Activated T-cell treated with anti-CD3 and anti-CD28 coated beads for 48 hours (primary cell): ENCODE results near the gene NSD2.

Source experiments
- DNase-seq: peaks from one replicate; pipeline ENCODE4 v3.0.0-alpha.2; 2020; ENCODE audit warnings: low read depth

Gene NSD2

DNA sequence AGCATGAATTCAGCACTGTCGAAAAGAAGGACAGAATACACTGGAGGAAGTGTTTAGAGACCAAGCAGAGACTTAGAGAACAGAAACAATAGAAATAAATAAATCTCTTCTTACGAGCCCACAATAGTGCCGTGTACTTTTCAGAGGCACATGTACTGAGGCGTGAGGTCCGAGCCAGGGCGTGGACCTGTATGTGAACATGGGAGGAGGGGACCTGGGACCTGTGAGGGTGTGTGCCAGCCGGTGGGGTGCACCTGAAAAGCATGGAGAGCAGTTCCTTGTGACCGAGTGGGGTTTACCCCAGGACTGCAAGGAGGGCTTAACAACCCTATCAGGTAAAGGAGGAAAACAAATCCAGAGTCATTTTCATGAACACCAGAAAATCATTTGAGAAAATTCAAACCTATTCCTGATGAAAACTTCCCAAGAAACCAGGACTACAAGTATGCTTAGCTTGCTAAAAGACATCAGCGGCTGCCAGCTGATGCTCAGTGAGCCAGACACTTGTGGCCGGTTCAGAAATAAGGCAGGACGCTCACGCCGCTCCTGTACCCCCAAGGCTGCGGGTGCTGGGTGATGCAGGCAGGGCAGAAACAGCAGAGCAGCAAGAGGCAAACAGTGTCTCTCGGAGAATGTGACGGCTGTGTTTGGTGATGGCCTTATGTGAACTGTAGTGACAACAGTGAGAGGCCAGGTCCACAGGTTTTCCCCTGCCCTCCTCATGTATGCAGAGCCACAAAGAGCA is 100.4 kb downstream of the NSD2 start:
- DNase-seq: no peak

DNA sequence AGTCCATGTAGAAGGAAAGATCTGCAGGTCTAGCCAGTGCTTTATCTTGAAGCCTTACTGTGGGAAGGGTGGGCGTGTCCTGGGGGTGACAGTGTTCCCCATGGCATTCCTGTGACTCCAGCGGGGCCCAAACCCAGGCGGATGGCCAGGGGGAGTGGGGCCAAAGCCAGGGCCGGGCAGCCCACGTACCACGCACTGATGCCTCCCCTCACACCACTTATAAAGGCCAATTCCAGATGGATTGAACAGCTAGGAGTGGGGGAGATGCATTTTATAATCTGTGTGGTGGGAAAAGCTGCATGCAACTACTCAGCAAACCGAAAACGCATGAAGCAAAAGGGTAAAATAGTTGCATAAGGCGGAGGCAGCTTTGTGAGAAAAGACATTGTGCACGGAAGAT is 101.2 kb downstream of the NSD2 start:
- DNase-seq: no peak

- no peak for DNase-seq
Measured at GRCh38 chr4:1973218-1973617, 102.0 kb downstream of the NSD2 start.

GRCh38 chr4:1973661-1974060 is 102.5 kb downstream of the NSD2 start:
- no peak for DNase-seq

DNA sequence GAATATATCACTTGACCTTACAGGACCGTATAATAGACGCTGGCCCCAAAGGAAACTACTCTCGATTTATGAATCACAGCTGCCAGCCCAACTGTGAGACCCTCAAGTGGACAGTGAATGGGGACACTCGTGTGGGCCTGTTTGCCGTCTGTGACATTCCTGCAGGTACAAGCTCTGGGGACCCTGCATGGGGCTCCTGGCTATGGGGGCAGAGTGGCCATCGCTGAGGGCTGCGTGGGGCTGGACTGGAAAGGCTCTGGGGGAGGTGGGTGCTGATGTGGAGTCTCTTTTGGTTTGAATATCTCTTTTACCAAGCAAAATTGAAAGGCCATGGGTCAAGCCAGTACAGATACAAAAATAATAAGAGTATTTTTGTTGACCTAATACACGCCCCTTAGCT is 103.6 kb downstream of the NSD2 start:
- no peak for DNase-seq

- DNase-seq: no peak
Measured at GRCh38 chr4:1975391-1975801, 104.2 kb downstream of the NSD2 start.

DNA sequence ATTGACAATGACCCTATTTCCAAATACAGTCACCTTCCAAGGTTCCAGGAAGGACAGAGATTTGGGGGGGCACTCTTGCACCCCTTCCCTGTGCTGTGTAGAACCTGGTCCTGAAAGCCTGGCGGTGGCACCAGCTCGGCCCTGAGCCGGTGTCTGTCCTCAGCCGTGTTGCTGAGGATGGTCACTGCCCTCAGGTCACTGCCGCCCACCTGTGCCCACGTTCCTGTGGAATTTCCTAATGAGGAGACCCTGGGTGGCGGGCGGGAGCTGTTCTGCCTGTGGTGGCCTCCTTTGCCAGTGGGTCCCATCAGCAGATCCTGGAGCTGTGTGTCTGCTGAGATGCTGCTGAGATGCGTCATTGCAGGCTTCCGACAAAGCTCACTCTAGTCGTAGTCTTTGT is 104.7 kb downstream of the NSD2 start:
- no peak for DNase-seq

- DNase-seq: no peak
Measured at GRCh38 chr4:1976416-1977352, 105.5 kb downstream of the NSD2 start.

- no peak for DNase-seq
Measured at GRCh38 chr4:1978226-1978625, 107.0 kb downstream of the NSD2 start.

GRCh38 chr4:1978741-1979476 is 107.7 kb downstream of the NSD2 start:
- DNase-seq: no peak

DNA sequence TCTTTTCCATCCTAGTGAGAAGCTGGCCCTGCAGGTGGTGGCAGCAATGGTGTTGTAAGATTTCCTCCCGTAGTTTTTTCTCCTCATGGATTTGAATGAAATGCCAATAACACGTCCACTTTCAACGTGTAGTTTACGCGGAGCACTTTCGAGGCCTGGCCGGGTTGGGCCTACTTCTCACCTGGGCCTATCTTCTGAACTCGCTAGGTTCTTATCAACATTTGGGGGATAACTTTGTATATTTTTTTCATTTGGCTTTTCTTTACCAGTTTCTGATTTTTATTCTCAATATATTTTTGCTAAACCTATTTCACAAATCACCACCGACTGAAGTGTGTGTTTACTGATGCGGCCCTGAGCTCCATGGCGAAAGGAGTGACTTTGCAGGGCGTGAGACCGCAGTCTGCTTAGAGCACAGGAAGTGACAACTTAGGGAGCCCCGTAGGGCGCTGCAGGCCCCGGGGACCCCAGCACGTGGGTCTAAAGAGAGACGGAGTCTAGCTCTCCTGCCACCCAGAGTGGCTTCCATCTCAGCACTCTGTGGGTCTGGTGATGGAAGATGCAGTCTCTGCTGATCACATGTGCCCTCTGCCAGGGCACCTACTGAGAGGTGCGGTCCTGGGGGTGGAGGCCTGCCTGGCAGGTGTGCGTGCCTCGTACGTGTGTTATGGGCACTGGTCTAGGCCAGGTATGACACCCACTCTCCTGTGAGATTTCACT is 108.4 kb downstream of the NSD2 start:
- no peak for DNase-seq

DNA sequence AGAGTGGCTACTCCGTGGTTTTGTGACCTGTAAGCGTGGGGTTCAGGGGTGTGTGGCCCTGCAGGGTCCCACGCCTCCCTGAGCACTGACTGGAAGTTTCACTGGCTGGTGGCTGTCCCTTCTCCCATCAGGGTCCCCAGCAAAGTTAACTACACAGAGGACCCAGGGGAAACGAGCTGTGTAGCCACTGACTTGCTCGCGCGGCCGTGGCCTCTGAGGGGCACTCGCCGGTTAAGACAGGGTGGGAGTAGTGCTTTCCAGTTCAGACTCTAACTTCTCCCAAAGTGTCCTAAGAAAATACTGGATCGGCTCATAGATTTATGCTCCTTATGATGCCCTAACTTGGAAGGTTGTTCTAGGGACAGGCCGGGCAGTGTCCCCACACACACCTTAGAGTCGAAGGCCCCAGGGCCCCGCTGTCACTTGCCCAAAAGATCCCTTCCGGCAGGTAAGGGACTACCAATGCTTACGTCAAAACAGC is 109.4 kb downstream of the NSD2 start:
- no peak for DNase-seq

- DNase-seq: no peak
Measured at GRCh38 chr4:1981251-1982058, 110.3 kb downstream of the NSD2 start.

DNA sequence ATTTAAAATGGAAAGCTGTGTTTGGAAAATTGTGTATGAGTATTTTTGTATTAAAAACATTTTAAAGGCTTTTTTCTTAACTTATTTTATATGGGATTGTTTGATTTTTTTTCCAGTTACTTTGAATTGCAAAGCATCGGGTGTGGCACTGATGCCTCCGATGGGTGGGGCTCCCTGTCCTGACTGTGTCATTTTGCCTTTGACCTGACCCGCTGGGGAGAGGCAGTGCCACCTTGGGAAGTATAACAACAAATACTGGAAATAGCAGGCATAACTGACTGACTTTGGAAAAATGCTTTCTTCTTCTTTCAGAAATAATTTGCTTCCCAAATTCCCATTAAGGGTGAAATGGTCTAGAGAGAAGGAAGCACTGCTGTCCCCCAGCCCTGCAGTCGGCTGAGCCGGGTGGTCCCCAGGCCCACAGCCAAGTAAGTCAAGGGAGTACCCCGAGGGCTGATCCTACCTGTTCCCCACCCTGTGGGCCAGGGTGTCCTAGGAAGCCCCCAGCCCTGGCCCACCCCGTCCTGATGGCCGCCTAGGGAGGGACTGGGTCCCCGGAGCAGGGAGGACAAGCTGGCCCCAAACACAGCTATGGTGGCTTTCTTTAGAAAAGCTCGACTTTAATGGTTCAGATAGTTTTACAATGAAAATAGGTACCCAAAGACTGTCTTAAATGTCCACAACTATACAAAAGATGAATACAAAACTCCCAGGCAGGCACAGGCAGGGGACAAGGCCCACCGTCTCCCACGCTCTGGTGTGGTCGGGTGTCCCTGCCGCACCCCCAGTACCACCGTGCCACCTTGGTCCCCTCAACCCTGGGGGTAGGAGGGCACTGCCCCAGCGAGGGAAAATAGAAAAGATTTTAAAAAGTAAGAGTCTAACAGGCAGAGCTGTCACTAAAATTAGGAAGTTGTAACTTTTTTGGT is 111.2 kb downstream of the NSD2 start:
- DNase-seq: no peak

GRCh38 chr4:1983053-1983845 is 112.1 kb downstream of the NSD2 start:
- no peak for DNase-seq

DNA sequence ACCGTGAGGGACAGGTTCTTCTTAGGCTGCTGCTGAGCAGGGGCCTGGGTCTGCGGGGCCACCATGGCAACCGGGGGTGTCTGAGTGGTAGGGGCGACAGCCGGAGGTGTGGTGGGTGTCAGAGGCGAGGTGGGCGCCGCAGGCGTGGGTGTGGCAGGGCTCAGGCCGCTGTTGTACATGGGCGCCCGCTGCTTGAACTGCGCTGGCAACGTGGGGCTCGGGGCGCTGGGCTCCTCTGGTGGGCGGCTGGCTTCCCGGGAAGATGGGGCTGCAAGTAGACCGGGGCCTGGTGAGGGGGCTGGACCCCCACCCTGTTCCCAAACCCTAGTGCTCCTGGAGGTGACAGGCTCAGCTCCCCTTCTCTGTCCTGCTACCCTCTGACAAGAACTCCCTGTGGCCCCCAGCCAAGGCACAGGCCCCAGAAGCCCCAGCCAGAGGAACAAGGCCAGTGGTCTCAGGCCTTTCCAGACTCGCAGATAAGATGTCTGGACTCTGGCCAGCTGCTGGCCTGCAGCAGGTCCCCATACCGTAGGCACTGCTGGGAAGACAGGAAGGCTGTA is 112.7 kb downstream of the NSD2 start:
- no peak for DNase-seq

DNA sequence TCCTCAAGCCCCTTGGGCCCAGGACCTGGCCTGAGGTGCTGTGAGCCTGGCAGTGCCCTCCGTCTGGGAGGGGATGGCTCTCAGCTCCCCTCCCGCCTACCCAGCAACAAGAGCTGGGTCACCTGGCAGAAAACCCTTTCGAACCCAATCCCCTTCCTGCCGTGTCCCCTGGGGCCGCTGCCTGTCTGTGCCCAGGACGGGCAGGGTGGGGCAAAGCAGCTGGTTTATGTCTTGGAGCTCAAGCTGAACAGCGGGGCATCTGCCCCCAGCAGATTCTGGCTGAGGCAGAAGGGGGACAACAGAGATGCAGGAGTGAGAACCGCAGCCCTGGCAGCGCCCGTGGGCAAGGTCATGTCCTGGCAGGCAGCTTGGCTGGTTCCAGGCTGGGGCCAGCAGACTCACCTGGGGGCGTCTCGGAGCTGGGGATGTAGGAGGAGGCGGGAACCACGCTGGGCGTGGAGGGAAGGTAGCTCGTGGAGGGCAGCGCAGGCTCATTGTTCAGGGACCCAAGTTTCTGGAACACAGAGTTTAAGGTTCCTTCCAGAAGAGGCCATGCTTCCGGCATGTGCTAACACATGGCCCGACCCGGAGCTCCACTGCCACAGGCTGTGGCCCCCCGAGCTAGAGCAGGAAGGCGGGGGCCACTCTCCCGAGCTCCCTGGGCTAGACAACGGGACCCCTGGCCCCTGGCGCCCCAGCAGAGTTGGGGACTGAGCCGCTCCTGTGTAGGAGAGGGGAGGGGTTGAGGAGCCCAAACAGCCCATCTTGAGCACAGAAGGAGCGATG is 113.4 kb downstream of the NSD2 start:
- DNase-seq: no peak

GRCh38 chr4:1985294-1985693 is 114.1 kb downstream of the NSD2 start:
- no peak for DNase-seq
